Measurements from ENCODE around the gene GP5.

GP5 gene

GRCh38 chr3:194352667-194353246 is 46.3 kb downstream of the GP5 start:
- in situ Hi-C loops (cut with HindIII; ENCODE audit: low sequenced_read_pairs) = no loop called here

- in situ Hi-C loops (cut with HindIII; ENCODE audit: low sequenced_read_pairs) = no loop called here
Measured at GRCh38 chr3:194351952-194352536, 47.0 kb downstream of the GP5 start.

- in situ Hi-C loops (cut with HindIII; ENCODE audit: low sequenced_read_pairs) = no loop called here
Measured at GRCh38 chr3:194351080-194351672, 47.9 kb downstream of the GP5 start, which contains the start of gene CPN2. CPN2 (minus strand) TSS chr3:194351328; CDS start chr3:194342702, 8,626 bp downstream.

- in situ Hi-C loops (cut with HindIII; ENCODE audit: low sequenced_read_pairs) = no loop called here
Measured at GRCh38 chr3:194350726-194351071, 48.4 kb downstream of the GP5 start.

- in situ Hi-C loops (cut with HindIII; ENCODE audit: low sequenced_read_pairs) = loop anchor here (25.0 kb wide), 1 partner anchor 686 kb away; no protein-coding TSS in a partner anchor
Measured at GRCh38 chr3:194348354-194348753, 50.7 kb downstream of the GP5 start.

GRCh38 chr3:194346621-194347020 is 52.4 kb downstream of the GP5 start:
- in situ Hi-C loops (cut with HindIII; ENCODE audit: low sequenced_read_pairs) = loop anchor here (25.0 kb wide), 1 partner anchor 684 kb away; no protein-coding TSS in a partner anchor

GRCh38 chr3:194346035-194346434 is 53.0 kb downstream of the GP5 start:
- in situ Hi-C loops (cut with HindIII; ENCODE audit: low sequenced_read_pairs) = loop anchor here (25.0 kb wide), 1 partner anchor 684 kb away; no protein-coding TSS in a partner anchor

Data from DLD1 (cell line).